D341Med (cell line): Measurements from ENCODE around the gene RDH13.
"Not testable (repeated sequence)": the region's sequence is repeated elsewhere in the genome, so short reads cannot be mapped to it uniquely, and the experiment has no call there.

Experiments used
- DNase-seq: peaks from one replicate; pipeline ENCODE4 v3.0.0; 2012; ENCODE audit warnings: low spot score

RDH13 gene, protein sequence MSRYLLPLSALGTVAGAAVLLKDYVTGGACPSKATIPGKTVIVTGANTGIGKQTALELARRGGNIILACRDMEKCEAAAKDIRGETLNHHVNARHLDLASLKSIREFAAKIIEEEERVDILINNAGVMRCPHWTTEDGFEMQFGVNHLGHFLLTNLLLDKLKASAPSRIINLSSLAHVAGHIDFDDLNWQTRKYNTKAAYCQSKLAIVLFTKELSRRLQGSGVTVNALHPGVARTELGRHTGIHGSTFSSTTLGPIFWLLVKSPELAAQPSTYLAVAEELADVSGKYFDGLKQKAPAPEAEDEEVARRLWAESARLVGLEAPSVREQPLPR

DNA sequence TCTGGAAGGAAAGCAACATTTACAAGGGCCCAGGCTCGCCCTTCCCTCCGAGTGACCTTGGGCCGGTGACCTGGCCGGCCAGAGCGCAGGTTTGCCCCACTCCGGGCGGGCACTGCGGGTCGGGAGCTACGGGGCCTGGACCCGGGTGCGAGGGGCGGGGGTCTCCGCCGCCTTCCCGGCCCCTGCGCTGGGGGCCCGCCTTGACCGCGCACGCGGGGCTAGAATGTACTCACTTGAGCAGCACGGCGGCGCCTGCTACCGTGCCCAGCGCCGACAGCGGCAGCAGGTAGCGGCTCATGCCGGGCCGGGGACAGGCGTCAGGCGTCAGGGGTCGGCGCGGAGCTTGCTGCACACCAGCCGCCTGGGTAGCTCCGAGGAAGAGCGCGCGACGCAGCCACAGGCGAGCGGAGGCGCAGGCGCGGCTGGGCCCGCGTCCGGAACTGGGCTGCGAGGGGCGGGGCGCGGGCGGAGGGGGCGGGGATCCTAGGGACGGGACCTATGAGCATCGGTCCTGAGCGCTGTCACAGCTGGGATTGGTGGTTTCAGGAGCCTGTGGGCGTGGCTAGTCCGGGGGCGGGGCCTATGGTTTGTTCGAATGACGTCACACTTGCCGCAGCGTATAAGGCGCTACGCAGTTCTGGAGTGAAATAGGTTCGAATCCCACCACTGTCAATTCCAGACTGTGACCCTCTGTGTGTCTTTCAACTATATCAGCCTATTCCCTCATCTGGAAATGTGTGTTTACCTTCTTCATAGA, at the start of gene RDH13:
TSS of gene RDH13 (minus strand) at position 414 of the 757 bp plus-strand sequence. CDS start at position 298, 116 bp downstream.
- peak; percentile 99 for DNase-seq

DNA sequence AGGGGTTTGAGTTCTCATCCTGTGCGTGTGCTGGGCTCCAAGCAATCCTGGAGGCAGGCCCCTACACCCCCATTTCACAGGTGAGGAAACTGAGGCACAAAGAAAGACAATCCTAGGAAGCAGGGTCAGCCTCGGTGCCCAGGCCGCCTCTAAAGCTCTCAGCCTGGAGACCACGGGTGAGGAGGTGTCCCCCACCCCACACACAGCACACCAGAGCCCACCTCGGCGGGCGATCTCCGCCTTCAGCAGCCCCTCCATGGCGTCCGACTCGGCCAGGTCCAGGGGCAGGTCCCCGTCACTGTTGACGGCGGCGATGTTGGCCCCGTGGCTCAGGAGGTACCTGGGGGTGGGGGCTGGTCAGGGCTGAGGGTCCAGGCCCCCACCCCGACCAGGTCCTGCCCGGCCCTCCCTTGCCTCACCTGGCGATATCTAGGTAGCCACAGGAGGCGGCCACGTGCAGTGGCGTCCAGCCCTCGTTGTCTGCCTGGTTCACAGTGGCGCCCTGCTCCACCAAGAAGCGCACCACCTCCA, 49.4 kb upstream of the RDH13 start:
- DNase-seq, result peak; percentile 20

DNA sequence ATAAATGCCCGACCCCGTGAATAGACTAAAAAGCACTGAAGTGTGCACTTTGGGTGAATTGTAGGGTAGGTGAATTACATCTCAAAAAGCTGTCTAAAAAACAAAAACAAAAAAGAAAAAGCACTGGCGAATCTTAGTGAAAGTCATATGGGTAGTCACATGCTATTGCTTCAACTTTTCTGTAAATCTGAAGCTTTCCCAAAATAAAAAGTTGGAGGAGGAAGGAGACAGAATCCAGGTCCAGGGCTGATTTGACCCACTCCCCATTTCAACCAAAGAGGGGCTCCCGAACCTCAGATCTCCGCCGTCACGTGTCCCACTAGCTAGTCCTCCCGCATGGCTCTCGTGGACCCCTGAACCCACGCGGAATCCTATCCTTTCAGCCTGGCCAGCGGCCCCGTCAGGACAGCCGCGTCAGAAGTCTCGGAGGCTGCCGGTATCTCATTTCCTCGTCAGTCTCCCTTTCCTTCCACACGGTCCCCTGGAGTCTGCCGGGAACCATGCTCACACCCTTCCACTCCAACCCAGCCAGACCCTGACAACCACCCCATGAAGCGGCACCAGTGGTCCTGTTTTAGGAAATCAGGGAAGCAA, 48.4 kb upstream of the RDH13 start:
- peak; percentile 17 for DNase-seq

DNA sequence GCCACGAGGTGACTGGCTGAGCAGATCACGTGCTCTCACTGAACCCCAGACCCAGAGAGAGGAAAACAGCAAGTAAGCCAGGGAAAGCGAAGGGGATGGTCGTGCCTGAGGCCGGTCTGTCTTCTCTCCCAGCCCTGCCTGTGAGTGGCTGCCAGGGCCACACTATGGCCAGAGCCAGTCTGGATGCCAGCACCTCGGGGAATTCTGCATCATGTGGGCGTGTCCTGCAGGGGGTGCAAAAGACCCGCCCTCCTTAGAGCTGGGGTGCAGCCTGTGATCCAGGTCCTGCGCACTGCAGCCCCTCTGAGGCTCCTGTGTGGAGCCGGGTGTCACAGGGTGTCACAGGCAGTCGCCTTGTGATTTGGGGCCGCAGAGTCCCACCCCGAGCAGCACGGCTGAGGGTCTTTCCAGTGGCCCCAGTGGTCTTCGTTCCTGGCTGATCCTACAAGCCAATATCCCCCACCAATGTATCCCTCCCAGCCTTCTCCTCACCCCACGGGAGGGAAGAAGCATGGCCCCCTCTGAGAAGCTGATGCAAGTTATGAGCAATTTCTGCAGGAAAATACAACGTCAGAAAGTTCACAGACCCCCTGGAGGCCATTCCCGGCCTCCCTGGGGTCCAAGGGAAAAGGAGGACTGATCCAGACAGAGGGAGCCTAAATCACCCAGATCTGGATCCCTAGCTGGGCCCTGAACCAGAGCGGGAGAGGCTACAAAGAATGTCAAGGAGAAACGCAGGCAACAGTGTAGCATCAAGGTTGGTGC, 46.8 kb upstream of the RDH13 start:
- DNase-seq, result peak; percentile 29

DNA sequence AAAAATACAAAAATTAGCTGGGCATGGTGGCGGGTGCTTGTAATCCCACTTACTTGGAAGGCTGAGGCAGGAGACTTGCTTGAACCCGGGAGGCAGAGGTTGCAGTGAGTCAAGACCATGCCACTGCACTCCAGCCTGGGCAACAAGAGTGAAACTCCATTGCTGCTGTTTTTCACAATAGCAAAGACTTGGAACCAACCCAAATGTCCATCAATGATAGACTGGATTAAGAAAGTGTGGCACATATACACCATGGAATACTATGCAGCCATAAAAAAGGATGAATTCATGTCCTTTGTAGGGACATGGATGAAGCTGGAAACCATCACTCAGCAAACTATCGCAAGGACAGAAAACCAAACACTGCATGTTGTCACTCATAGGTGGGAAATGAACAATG, 44.3 kb upstream of the RDH13 start:
- DNase-seq, result not testable (repeated sequence)

DNA sequence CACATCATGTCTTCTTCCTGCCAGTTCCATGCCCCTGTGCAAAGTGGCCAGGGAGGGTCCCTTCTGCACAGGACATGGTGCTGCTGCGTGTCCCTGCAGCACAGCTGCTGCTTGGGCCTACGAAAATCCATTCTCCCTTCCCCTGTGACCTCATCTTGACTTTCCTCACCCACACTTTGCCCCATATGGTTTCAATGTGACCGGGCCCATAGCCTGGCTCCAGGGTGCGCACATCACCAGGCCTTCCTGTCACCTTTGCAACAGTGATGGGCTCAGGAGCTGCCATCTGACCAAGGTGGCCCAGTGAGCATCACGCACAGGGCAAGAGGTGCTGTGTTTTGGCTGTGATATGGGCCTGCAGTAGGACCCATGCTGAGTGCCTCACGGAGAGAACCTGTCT, 43.6 kb upstream of the RDH13 start:
- DNase-seq, result no peak

DNA sequence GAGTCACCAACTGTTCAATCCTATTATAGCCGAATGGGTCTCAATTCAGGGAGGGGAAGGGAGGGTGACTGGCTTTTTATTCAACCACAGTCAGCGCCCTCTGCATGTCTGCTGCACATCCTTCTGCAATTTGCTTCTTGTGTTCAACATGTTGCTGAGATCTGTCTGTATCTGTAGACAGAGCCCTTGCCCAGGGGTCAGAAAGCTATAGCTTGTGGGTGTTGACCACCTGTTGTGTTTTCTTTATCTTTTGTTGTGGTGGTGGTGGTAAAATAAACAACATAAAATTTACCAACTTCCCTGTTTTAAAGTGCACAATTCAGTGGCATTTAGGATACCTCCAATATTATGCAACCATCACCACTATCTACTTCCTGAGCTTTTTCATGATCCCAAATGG, 42.3 kb upstream of the RDH13 start:
- DNase-seq, result no peak

DNA sequence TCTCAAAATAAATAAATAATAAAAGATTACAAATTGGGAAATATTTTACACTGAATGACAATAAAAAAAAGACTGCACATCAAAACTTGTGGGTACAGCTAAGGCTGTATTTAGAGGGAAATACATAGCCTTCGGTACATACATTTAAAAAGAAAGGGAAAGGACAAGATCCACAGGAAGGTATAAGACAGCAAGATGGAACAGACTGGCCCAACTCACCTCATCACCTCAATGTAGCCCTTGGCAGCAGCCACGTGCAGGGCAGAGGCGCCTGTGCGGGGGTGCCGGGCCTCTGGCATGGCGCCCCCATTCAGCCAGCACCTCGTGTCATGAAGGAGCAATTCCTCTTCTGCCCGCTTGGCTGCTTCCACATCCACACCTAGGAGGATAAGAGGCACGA, 40.2 kb upstream of the RDH13 start:
- no peak for DNase-seq

DNA sequence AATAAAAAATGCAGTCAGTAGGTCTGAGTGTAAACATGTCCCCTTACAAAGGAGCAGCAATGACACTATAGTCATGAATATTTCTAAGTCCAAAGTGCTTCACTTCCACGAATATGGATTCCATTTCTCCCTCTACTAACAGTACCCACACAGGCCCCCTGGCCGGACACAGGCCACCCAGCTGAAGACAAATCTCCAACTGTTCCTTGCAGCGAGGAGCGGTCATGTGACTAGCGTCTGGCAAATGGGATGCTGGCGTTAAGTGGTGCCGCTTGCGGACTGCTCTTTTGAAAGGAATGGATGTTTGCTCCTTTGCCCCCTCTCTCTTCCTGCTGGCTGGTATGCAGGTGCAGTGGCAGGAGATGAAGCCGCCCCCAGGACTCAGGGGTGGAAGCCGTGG, 38.3 kb upstream of the RDH13 start:
- no peak for DNase-seq

DNA sequence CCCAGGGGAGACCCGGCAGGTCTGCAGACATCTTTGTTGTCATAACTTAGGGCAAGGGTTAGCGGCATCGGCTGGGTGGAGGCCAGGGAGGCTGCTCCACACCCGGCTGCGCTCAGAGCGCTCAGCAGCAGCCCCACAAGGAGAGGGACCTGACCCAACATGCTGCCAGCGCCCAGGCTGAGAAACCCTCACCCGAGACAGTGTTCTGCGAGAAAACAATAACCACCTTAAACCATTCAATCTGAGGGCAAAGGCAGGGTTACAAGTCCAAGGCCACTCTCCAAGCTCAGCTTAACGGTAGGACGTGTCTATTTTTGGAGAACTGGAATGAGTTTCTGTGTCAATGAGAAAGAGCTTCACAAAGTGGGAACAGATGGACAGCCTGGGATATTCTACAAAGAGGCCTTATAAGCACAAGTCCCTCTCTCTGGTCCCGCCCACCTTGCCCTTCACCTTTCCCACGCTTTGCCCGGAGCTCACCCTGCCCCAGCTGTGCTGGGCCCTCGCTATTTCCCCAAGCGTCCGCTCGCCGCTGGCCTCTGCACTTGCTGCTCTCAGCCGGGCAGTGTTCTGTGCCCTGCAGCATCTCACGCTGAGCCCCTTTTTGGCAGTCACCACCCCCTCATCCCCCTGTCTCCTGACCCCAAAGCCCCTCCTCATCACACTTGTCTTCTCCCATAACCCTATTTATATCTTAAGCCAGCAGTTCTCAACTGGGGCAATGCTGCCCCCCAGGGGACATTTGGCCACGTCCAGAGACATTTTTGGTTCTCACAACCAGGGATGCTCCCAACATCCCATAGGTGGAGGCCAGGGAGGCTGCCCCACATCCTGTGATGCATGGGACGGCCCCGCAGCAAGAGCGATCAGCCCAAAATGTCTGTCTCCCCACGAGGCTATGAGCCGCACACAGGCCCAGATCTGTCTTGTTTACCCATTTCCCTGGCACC, 36.9 kb upstream of the RDH13 start:
- DNase-seq, result no peak

DNA sequence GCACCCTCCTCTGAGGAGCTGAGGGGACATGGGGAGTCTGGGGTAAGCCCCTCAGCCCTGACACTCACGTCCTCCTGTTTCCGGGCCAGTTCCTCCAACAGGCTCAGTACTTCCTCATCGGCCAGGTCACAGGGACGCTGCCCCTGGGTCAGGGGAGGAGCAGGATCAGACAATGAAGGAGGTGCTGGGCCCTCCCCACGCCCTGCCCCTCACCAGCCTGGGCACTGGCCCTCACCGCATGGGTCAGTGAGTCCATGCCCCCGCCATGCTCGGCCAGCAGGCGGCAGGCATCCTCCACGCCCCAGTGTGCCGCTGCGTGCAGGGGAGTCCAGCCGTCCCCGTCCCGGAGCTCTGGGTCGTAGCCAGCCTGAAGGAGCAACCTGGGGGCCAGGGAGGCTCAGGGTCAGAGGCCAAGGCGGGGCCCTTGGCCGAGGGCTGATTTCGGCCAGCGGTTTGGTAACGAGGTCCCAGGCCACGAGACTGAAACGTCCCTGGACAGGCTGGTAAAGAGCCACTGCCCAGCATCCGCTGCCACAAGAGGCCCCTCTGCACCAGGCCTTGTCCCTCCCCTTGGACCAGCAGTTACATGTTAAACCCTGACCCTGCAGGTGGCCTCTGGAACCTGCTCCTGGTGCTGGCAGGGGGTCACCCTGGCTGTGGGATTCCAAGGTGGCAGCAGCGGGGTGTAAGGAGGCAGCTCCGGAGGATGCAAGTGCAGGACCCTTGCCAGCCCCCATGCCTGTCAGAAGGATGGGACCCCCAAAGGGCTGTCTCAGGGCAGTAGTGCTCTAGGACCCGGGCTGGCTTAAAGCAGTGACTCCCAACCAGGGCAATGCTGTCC, 36.0 kb upstream of the RDH13 start:
- DNase-seq, result no peak

DNA sequence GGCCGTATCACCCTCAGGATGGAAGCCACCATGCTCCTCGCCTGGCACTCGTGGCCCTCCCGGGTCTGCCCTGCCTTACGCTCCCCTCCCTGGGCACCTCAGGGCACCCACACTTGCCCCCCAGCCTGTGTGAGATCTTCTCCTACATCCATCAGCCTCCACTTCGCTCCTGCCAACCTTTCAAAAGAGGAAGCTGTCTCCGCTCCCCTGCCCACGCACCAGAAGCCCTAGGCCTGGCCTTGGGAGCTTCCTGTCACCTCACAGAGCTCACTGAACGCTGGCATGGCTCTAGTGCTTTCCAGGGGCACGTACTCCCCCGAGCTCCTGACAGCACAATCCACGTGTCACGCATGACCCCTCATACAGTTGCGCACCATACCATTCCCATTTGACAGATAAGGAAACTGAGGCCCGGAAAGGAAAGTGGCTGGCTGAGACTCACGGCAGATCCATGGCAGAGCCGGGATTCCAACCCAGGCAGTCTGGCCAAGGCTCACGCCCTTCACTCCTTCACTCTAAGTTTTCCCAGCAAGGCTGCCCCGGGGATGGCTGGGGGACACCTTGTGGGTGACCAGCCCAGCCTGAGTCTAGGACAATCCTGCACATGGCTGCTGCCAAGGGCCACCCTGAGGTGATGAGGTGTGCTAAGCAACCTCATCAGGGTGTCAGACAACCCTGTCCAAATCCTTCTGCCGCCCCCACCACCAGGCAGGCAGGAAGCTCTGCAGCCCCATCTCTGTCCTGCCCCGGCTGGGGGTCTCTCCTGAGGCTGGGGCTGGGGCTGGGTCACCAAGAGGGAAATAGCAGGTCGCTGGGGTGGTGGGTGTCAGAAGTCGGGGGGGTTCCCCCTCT, 35.1 kb upstream of the RDH13 start:
- DNase-seq, result no peak

DNA sequence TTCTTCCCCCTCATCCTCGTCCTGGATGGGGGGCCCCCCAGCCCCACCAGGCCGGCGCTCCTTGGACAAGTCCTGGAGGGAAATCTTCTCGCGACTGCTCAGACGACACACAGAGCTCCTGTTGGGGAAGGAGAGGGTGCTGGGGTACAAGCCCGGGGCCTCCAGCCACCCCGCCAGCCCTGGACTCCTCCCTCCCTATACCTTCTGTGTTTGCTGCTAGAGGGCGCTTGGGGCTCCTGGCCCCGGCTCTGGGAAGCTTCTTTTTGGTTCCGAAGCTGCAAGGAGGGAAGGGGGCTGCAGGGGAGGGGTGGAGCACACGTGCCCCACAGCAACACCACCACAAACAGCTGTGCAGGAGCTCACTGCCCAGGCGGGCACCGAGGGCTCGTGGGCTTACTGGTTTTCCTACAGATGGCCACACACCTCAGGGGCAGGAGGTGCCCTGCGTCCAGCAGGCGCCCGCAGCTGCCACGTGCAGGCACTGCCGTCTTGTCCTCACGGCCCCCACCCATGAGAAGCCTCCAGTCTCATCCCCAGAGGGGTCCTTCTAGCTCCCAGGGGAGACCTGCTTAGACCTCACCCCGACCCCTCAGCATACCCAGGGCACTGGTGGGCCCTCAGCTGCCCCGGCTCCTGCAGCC, 33.2 kb upstream of the RDH13 start:
- DNase-seq, result no peak

DNA sequence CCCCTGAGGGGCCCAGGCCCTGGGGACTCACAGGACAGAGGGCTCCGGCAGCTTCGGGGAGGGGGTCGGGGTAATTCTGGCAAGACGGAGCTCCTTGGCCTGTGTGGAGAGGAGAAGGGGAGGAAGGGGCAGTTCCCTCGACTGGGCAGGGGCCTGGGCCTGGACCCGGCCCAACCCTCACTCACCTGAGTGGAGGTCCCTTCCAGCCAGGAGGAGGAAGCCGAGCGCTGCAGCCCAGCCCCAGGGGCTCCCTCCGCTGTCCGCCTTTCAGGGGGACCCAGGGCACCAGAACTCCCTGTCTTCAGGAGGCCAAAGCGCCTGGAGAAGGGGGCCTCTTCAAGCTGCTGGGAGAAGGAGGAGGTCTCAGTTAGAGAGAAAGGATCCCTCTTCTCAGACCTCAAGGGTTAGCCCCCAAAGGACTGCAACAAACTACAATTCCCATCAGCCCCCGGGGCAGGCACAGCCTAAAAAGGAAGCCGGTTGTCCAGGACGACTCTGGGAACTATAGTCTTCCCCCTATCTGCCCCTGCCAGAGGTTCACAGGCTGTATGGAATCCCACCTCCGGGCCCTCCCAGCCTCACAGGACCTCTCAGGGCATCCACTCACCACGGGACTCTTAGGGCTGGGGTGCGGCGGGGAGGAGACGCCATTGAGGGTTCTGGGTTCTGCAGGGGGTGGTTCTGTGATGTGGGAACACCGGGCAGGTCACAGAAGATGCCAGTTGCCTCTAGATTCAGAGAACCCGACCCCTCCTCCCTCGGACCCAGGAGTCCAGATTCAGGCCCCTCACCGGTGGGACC, 32.5 kb upstream of the RDH13 start:
- DNase-seq, result no peak

DNA sequence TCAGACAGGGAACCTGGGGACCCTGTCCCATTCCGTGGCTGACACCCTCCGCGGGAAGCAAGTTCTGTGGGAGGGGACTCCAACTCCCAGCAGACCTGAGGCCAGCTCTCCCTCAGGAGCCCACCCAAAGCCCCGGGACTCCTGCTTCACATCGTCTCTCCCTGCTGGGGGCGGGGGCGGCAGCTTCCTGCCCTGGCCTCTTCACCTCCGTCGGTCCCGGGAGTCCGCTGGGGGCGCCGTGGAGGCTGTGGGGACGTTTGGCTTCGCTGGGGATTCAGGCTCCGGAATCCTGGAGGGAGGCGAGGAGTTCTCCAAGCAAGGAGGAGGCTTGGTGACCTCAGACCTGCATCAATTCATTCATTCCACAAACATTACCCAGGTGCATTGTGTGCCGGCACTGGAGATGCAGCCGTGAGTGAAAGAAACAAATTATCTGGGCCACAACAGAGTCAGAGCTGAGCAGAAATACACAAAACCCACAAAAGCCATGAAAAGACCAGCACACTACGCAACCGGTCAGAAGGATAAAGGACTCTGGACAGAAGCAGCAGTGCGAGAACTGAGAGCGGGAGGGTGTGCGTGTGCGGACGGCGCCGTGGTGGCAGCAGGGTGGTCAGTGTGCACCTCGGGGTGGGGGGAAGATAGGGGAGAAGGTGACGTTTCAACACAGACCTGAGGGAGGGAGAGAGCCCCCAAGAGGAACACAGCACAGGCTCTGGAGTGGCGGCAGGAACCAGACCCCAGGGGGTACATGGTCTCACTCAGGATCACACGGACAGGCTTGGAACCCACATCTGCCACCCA, 31.7 kb upstream of the RDH13 start:
- no peak for DNase-seq

DNA sequence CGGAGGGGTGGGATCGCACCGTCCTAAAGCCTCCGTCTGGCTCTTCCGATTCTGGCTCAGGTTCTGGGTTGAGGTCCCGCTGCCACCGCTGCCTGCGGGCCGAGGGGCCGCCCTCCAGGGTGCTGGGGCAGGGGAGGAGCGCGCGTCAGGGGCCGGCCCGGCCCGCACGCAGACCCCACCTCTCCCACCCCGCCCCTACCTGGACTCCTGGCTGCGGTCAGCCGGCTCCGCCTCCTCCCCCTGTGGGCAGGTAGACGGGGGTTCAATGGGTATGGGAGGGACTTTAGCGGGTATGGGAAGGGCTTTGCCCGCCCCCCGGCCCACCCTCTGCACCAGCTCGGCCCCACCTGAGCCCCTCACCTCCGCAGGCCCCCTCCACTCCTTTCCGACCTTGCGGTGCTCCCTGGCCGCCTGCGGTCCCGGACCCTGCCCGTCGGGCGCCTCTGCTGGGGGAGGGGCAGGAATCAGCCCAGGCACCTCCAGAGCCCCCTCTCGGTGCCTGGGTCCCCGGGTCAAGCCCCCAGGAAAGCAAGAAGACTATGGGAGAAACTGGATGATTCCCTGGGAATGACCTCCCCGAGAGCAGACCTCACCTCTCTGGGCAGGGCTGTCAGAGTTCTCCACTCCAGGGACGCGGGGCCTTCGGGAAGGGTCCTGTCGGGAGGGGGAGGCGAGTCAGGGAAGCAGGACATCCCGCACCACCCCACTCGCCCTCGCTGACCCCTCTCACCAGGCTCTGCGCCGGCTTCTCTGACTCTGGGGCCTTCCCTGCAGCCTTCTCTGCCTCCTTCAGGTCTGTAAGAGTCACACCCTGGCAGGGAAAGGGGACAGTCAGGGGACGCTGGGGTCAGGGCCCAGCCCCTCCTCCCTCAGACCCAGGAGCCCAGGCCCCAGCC, 29.7 kb upstream of the RDH13 start:
- DNase-seq, result no peak
